Rectal smooth muscle tissue (tissue), 1 donor: ENCODE measurements around the gene SERINC2.
"Not testable (repeated sequence)": the region's sequence is repeated elsewhere in the genome, so short reads cannot be mapped to it uniquely, and the experiment has no call there.

Experiments
- H3K27ac ChIP-seq: one replicate; pipeline ENCODE4 v1.7.0; 2013; ENCODE audit warnings: low read depth, low read length, inconsistent platforms
- H3K27me3 ChIP-seq: one replicate; pipeline ENCODE4 v1.7.0; 2013; ENCODE audit warnings: low read length; ENCODE audit not compliant: control insufficient read depth, insufficient read depth
- H3K36me3 ChIP-seq: one replicate; pipeline ENCODE4 v1.7.0; 2013; ENCODE audit warnings: low read length; ENCODE audit not compliant: control insufficient read depth, insufficient read depth
- H3K4me1 ChIP-seq: one replicate; pipeline ENCODE4 v1.7.0; 2013; ENCODE audit warnings: low read length; ENCODE audit not compliant: control insufficient read depth, insufficient read depth
- H3K4me3 ChIP-seq: one replicate; pipeline ENCODE4 v1.7.0; 2013; ENCODE audit warnings: low read length
- H3K9ac ChIP-seq: one replicate; pipeline ENCODE4 v1.7.0; 2013; ENCODE audit warnings: low read length

SERINC2 gene

GRCh38 chr1:31473508-31473907 is 60.5 kb downstream of the SERINC2 start:
- not testable (repeated sequence) for H3K36me3 ChIP-seq, H3K9ac ChIP-seq, H3K27me3 ChIP-seq, H3K4me1 ChIP-seq, H3K27ac ChIP-seq, H3K4me3 ChIP-seq

- H3K27me3 ChIP-seq, H3K9ac ChIP-seq, H3K27ac ChIP-seq, H3K4me3 ChIP-seq, H3K36me3 ChIP-seq, H3K4me1 ChIP-seq: not testable (repeated sequence)
Measured at GRCh38 chr1:31474567-31474966, 61.6 kb downstream of the SERINC2 start.

- Histone ChIP-seq H3K36me3 (no peaks in the 10 kb centered on the region), H3K4me3 (no peak overlapping the region), H3K27ac (no peak overlapping the region)
Measured at GRCh38 chr1:31476891-31477846, 64.2 kb downstream of the SERINC2 start.

GRCh38 chr1:31478167-31478566 is 65.2 kb downstream of the SERINC2 start:
- Histone ChIP-seq H3K9ac (no peak overlapping the region), H3K27me3 (no peaks in the 10 kb centered on the region), H3K27ac (no peak overlapping the region), H3K4me1 (no peaks in the 10 kb centered on the region), H3K36me3 (no peaks in the 10 kb centered on the region), H3K4me3 (no peak overlapping the region)

More at GRCh38 chr1:31476891-31477846, 64.2 kb downstream of the SERINC2 start:
- Histone ChIP-seq H3K9ac (no peak overlapping the region), H3K4me1 (no peaks in the 10 kb centered on the region), H3K27me3 (no peaks in the 10 kb centered on the region)

GRCh38 chr1:31479811-31480210 is 66.8 kb downstream of the SERINC2 start:
- H3K27me3 ChIP-seq: no peaks in the 10 kb centered on the region
- H3K4me1 ChIP-seq: no peaks in the 10 kb centered on the region
- no peak overlapping the region for H3K9ac ChIP-seq
- H3K27ac ChIP-seq: no peak overlapping the region
- no peak overlapping the region for H3K4me3 ChIP-seq
- no peaks in the 10 kb centered on the region for H3K36me3 ChIP-seq

- not testable (repeated sequence) for H3K9ac ChIP-seq, H3K36me3 ChIP-seq, H3K27ac ChIP-seq, H3K27me3 ChIP-seq, H3K4me3 ChIP-seq, H3K4me1 ChIP-seq
Measured at GRCh38 chr1:31480426-31480825, 67.4 kb downstream of the SERINC2 start.

- H3K36me3 ChIP-seq: no peaks in the 10 kb centered on the region
- no peaks in the 10 kb centered on the region for H3K27me3 ChIP-seq
- no peak overlapping the region for H3K27ac ChIP-seq
- H3K4me3 ChIP-seq: no peak overlapping the region
- no peak overlapping the region for H3K9ac ChIP-seq
- H3K4me1 ChIP-seq: no peaks in the 10 kb centered on the region
Measured at GRCh38 chr1:31482482-31483011, 69.5 kb downstream of the SERINC2 start.

GRCh38 chr1:31483012-31483946 is 70.3 kb downstream of the SERINC2 start:
- H3K4me3 ChIP-seq: no peak overlapping the region
- no peaks in the 10 kb centered on the region for H3K36me3 ChIP-seq
- H3K27me3 ChIP-seq: no peaks in the 10 kb centered on the region
- no peaks in the 10 kb centered on the region for H3K4me1 ChIP-seq
- H3K9ac ChIP-seq: no peak overlapping the region
- H3K27ac ChIP-seq: no peak overlapping the region
